AG09309 (cell line): ENCODE measurements around the gene TCFL5.

Source experiments
- DNase-seq: peaks from one replicate; pipeline ENCODE4 v3.0.0-alpha.2; 2010; ENCODE audit warnings: low read depth
- H3K4me3 ChIP-seq: 2 replicates; pipeline ENCODE4 v1.5.1; 2011; ENCODE audit warnings: mild to moderate bottlenecking, low read depth, low read length, moderate library complexity; ENCODE audit not compliant: control insufficient read depth
- TF ChIP-seq, protein P1 (sequence below): IDR thresholded peaks from 2 replicates; pipeline ENCODE4 v1.5.1; 2011; ENCODE audit warnings: mild to moderate bottlenecking, low read depth, low read length, inconsistent platforms; ENCODE audit not compliant: insufficient read depth, control insufficient read depth; ENCODE audit errors: missing control alignments

Gene TCFL5

GRCh38 chr20:62886709-62887058, 25.1 kb upstream of the TCFL5 start:
- TF ChIP-seq, protein P1, sequence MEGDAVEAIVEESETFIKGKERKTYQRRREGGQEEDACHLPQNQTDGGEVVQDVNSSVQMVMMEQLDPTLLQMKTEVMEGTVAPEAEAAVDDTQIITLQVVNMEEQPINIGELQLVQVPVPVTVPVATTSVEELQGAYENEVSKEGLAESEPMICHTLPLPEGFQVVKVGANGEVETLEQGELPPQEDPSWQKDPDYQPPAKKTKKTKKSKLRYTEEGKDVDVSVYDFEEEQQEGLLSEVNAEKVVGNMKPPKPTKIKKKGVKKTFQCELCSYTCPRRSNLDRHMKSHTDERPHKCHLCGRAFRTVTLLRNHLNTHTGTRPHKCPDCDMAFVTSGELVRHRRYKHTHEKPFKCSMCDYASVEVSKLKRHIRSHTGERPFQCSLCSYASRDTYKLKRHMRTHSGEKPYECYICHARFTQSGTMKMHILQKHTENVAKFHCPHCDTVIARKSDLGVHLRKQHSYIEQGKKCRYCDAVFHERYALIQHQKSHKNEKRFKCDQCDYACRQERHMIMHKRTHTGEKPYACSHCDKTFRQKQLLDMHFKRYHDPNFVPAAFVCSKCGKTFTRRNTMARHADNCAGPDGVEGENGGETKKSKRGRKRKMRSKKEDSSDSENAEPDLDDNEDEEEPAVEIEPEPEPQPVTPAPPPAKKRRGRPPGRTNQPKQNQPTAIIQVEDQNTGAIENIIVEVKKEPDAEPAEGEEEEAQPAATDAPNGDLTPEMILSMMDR: no peak
- no peak for DNase-seq
- no peak overlapping the region for H3K4me3 ChIP-seq

- no peak overlapping the region for H3K4me3 ChIP-seq
- TF ChIP-seq, protein P1: no peak
- no peak for DNase-seq
Measured at GRCh38 chr20:62885896-62886708, 24.5 kb upstream of the TCFL5 start.

DNA sequence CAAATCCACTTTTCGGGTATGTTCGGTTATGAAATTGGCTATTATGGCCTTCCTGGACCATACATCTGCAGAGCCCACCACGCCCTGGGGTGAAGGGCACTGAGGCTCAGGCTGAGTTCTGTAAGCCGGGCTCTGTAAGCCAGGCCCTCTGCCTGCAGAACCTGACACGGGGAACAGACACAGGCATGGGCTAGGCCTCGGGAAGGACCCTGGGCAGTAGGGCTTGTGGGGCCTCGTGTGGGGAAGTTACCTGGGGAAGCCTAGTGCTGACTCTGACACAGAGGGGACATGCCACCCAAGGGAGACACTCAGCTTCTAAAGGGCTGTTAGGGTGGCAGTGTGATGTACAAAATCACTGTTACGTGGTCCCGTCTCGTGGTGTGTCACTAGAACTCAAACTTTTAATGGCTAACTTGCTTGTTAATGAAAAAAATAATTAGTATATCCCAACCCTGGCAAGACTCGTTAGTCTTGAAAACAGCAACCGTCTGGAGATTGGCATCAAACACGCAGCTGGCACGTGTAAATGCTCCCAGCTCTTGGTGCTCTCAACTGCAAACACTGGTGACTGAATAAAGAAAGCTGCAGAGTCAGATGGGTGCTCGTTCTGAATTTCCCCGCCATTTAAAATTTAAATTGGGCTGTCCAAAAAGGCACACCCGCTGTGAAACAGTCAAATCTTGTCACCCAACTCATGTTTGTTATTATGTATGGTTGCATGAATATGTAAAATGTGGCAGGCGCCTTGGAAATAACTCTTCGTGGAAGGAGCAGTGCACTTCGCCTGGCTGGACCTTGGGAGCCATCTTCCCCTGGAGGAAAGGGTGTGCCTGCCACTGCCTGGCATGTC, 23.6 kb upstream of the TCFL5 start:
- no peak for DNase-seq
- H3K4me3 ChIP-seq: no peak overlapping the region
- TF ChIP-seq, protein P1: no peak

- H3K4me3 ChIP-seq: no peak overlapping the region
- TF ChIP-seq, protein P1: no peak
- DNase-seq: no peak
Measured at GRCh38 chr20:62884556-62884955, 22.9 kb upstream of the TCFL5 start.

DNA sequence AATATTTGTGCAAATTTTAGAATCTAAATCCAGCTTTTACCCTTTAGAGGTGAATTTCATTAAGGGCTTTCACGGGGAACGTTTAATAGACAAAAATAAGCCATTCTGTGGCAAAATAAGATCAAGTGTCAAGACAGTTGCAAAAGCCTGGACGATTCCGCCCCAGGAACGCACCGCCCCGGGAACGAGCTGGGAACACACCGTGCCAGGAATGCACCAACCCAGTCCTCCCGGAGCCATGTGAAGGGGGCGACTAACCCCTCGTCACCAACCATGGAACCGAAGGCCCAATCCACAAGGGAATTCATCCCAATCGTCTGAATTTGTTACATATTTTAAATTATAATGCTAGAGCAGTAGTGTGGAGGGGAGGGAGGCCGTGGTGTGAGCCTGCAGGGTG, 20.8 kb upstream of the TCFL5 start:
- no peak for DNase-seq
- H3K4me3 ChIP-seq: no peak overlapping the region
- TF ChIP-seq, protein P1: no peak

GRCh38 chr20:62881662-62882395, 20.2 kb upstream of the TCFL5 start:
- DNase-seq: no peak
- TF ChIP-seq, protein P1: no peak
- H3K4me3 ChIP-seq: no peak overlapping the region
